Mucosa of stomach (tissue), 1 donor: ENCODE results near the gene SPIB.

Experiments used
- H3K27me3 ChIP-seq: one replicate; pipeline ENCODE4 v1.7.0; 2013; ENCODE audit warnings: mild to moderate bottlenecking, low read length; ENCODE audit not compliant: control insufficient read depth, insufficient read depth
- H3K36me3 ChIP-seq: one replicate; pipeline ENCODE4 v1.7.0; 2013; ENCODE audit warnings: low read length; ENCODE audit not compliant: control insufficient read depth, insufficient read depth
- H3K4me1 ChIP-seq: one replicate; pipeline ENCODE4 v1.7.0; 2013; ENCODE audit warnings: mild to moderate bottlenecking, low read length; ENCODE audit not compliant: control insufficient read depth, insufficient read depth
- H3K4me3 ChIP-seq: one replicate; pipeline ENCODE4 v1.7.0; 2013; ENCODE audit warnings: low read length
- H3K9ac ChIP-seq: one replicate; pipeline ENCODE4 v1.7.0; 2013; ENCODE audit warnings: mild to moderate bottlenecking, low read length, moderate library complexity
- H3K9me3 ChIP-seq: one replicate; pipeline ENCODE4 v1.7.0; 2013; ENCODE audit warnings: mild to moderate bottlenecking, low read length, moderate library complexity; ENCODE audit not compliant: control insufficient read depth
- donor health status: Pancreatic carcinoma.

The SPIB gene

GRCh38 chr19:50415661-50416033, 3.1 kb upstream of the SPIB start:
- H3K9ac ChIP-seq = no peak overlapping the region
- H3K9me3 ChIP-seq = no peaks in the 10 kb centered on the region
- peaks cover 8% of the 10 kb centered on the region for H3K4me1 ChIP-seq
- H3K4me3 ChIP-seq = no peak overlapping the region
- H3K36me3 ChIP-seq = no peaks in the 10 kb centered on the region
- peaks cover 26% of the 10 kb centered on the region for H3K27me3 ChIP-seq

GRCh38 chr19:50416034-50416977, 2.4 kb upstream of the SPIB start:
- Histone ChIP-seq H3K9me3 (no peaks in the 10 kb centered on the region), H3K9ac (no peak overlapping the region), H3K4me3 (no peak overlapping the region), H3K36me3 (no peaks in the 10 kb centered on the region), H3K27me3 (peaks cover 26% of the 10 kb centered on the region), H3K4me1 (peaks cover 8% of the 10 kb centered on the region)

DNA sequence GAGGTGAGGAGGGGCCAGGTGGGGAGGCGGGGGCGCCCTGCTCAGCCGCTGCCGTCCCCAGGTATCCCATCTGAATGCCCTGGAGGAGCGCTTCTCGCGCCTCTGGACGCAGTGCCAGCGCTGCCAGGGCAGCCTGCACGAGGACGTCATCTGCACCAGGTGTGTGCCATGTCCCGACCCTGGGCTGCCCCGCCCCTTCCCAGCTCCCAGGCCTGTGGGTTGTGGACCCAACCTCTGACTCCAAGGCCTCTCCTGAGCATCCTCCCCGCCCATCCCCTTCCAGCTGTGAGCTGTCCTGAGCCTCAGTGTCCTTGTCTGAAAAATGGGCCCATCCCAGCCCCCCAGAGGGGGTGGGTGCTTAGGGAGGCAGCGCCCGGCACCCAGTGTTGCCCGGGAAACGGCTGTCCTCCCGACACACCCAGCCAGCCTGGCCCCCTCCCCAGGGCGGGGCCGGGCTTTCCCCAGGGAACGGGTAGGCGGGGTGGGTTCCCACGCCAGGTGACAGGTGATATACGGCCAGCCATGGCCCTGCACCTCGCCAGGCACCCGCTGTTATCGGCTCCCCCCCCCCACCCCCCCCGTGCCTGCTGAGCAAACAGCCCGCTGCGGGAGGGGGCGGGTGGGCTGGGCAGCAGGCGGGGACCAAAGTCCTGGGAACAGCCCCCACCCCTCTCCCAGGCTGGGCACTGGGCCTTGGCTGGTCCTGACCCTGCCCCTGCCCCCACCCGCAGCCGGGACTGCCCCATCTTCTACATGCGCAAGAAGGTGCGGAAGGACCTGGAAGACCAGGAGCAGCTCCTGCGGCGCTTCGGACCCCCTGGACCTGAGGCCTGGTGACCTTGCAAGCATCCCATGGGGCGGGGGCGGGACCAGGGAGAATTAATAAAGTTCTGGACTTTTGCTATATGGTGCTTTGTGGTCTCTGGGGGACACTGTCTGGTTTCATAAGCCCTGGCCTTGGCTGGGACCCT, 1.3 kb upstream of the SPIB start:
- Histone ChIP-seq H3K4me3 (no peak overlapping the region), H3K36me3 (no peaks in the 10 kb centered on the region), H3K27me3 (peaks cover 26% of the 10 kb centered on the region), H3K9ac (no peak overlapping the region), H3K9me3 (no peaks in the 10 kb centered on the region), H3K4me1 (peaks cover 8% of the 10 kb centered on the region)

DNA sequence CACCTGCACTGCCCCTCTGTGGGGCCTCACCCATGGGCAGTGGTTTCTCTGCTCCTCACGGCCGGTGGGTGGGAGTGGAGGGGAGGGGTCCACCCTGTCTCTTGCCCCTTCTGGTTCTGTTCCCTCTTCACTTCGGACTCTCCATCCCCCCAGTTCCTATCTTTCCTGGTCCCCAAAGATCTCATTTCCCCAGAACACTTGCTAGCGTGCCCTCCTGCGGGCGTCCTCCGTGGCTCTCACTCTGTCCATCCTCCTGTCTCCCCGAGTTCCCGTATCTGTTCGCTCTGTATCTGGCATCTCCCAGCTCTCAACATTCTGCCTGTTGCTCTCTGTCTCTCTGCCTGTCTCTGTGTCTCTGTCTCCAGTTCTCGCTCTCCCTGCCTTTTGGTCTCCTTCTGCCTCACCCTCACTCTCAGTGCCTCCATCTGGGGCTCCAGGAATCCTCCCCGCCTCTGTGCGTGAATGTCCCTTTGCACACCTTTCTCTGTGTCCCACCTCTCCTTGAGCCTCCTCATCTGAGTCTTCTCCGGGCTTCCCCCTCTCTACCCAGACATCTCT, 363 bp downstream of the SPIB start:
- Histone ChIP-seq H3K36me3 (no peaks in the 10 kb centered on the region), H3K4me3 (no peak overlapping the region), H3K4me1 (peaks cover 8% of the 10 kb centered on the region), H3K27me3 (peaks cover 26% of the 10 kb centered on the region), H3K9me3 (no peaks in the 10 kb centered on the region), H3K9ac (no peak overlapping the region)

DNA sequence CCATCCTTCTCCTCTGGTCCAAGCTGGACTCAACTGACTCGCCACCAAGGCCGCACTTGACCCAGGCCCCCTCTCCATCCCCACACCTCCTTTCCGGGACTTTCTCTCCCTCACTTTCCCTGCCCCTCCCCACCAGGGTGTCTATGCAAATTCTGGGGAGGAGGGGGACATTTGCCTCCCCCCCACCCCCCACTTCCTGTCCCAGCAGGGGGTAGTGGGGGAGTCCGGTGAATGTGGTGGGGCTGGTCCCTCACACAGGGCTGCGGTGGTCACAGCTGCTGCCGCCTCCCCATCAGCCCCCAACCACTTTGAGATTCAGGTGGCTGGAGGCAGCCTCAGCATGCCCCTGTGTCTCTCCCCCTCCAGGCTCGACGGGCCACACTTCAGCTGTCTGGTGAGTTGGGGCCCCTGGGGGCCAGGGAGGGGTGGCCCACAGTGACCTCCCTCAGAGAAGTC, 870 bp downstream of the SPIB start:
- Histone ChIP-seq H3K9me3 (no peaks in the 10 kb centered on the region), H3K4me3 (no peak overlapping the region), H3K9ac (no peak overlapping the region), H3K4me1 (peaks cover 8% of the 10 kb centered on the region), H3K27me3 (peaks cover 26% of the 10 kb centered on the region), H3K36me3 (no peaks in the 10 kb centered on the region)

DNA sequence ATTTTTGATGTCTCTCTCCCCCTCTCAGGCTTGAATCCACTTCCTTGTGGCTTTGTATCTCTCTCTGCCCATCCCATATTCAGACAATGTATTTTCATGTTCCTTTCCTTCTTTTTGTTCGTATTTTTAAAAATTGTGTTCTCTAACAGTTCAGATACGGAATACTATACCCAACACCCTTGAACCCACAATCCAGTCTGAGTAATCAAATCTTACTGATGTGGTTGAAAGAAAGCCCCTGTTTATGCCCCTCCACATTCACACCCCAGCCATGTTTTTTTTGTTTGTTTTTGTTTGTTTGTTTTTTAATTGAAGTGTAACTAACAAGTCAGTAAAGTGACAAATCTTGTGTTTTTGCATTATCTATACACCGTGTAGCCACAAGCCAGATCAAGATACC, 1.4 kb downstream of the SPIB start:
- Histone ChIP-seq H3K9me3 (no peaks in the 10 kb centered on the region), H3K27me3 (peaks cover 26% of the 10 kb centered on the region), H3K4me1 (peaks cover 8% of the 10 kb centered on the region), H3K36me3 (no peaks in the 10 kb centered on the region), H3K9ac (no peak overlapping the region), H3K4me3 (no peak overlapping the region)

DNA sequence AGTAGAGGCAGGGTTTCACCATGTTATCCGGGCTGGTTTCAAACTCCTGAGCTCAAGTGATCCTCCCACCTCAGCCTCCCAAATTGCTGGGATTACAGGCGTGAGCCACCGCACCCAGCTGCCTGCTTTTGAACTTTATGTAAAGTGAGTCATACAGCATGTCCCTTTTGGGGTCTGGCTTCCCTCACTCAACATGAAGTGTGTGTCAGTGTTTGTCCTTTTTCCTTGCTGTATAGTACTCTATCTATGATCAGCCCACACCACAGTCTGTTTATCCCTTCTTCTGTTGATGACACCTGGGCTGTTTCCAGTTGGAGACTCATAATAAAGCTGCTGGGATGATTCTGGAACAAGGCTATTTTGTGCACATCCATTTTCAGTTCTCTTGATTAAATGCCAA, 2.1 kb downstream of the SPIB start:
- H3K9ac ChIP-seq = no peak overlapping the region
- no peaks in the 10 kb centered on the region for H3K9me3 ChIP-seq
- peaks cover 26% of the 10 kb centered on the region for H3K27me3 ChIP-seq
- H3K36me3 ChIP-seq = no peaks in the 10 kb centered on the region
- H3K4me3 ChIP-seq = no peak overlapping the region
- H3K4me1 ChIP-seq = peaks cover 8% of the 10 kb centered on the region

DNA sequence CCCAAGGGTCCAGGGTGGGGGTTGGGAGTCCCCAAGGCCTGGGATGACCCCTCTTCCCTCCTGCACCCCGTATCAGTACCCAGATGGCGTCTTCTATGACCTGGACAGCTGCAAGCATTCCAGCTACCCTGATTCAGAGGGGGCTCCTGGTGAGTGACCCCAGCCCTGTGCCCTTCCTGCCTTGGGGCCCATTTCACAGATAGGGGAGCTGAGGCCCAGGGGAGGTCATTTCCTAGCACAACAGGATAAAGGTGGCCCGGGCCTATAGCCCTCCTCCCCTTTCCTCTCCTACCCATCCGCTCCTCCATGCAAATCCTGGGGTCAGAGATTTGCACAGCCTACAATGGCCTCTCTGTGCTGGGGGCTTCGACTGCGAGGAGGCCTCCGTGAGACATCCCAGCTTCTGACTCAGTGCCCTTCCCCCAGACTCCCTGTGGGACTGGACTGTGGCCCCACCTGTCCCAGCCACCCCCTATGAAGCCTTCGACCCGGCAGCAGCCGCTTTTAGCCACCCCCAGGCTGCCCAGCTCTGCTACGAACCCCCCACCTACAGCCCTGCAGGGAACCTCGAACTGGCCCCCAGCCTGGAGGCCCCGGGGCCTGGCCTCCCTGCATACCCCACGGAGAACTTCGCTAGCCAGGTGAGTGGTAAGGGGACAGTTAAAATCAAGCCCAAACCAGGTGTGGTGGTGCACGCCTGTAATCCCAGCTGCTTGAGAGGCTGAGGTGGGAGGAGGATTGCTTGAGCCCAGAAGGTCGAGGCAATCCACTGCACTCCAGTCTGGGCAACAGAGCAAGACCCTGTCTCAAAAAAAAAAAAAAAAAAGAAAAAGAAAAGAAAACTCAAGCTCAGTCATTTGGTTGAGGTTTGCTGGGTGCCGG, 3.9 kb downstream of the SPIB start:
- H3K4me1 ChIP-seq = no peaks in the 10 kb centered on the region
- no peak overlapping the region for H3K9ac ChIP-seq
- peaks cover 24% of the 10 kb centered on the region for H3K27me3 ChIP-seq
- H3K9me3 ChIP-seq = no peaks in the 10 kb centered on the region
- H3K36me3 ChIP-seq = no peaks in the 10 kb centered on the region
- no peak overlapping the region for H3K4me3 ChIP-seq

GRCh38 chr19:50423279-50424113, 4.8 kb downstream of the SPIB start:
- Histone ChIP-seq H3K27me3 (peaks cover 25% of the 10 kb centered on the region), H3K9me3 (no peaks in the 10 kb centered on the region), H3K4me3 (no peak overlapping the region), H3K9ac (no peak overlapping the region), H3K36me3 (no peaks in the 10 kb centered on the region), H3K4me1 (peaks cover 6% of the 10 kb centered on the region)

DNA sequence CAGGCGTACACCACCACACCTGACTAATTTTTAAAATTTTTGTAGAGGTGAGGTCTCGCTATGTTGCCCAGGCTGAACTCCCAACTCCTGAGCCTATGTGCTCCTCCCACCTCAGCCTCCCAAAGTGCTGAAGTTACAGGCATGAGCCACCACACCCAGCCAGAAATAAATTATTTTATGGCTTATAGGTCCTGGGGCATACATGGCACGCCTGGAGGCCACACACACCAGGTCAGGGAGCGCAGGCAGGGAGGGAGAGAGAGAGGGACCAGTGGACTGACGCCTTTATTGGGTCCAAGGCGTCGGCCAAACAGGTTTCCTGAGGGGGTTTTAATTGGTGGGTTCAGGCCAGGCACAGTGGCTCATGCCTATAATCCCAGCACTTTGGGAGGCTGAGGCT, 6.8 kb downstream of the SPIB start:
- Histone ChIP-seq H3K27me3 (peaks cover 24% of the 10 kb centered on the region), H3K4me1 (peaks cover 7% of the 10 kb centered on the region), H3K9me3 (no peaks in the 10 kb centered on the region), H3K36me3 (no peaks in the 10 kb centered on the region), H3K4me3 (no peak overlapping the region), H3K9ac (no peak overlapping the region)
